Ishikawa (cell line): Measurements from ENCODE around the gene CMPK1.

Source experiments
- EP300 ChIP-seq: IDR thresholded peaks from 2 replicates; pipeline ENCODE4 v1.6.1; 2012; ENCODE audit warnings: borderline replicate concordance
- FOXM1 ChIP-seq: IDR thresholded peaks from 2 replicates; pipeline ENCODE4 v1.6.1; 2012; ENCODE audit warnings: low read depth, borderline replicate concordance
- MAX ChIP-seq: IDR thresholded peaks from 2 replicates; pipeline ENCODE4 v1.6.1; 2012
- NFIC ChIP-seq: IDR thresholded peaks from 2 replicates; pipeline ENCODE4 v1.6.1; 2012
- TCF12 ChIP-seq: IDR thresholded peaks from 2 replicates; pipeline ENCODE4 v1.6.1; 2012; ENCODE audit warnings: low read depth
- TEAD4 ChIP-seq: IDR thresholded peaks from 2 replicates; pipeline ENCODE4 v1.6.1; 2012
- YY1 ChIP-seq: IDR thresholded peaks from 2 replicates; pipeline ENCODE4 v1.6.1; 2012; ENCODE audit warnings: low read depth

GRCh38 chr1:47412437-47412836, 78.8 kb downstream of the CMPK1 start:
- TF ChIP-seq MAX: no peak
- no peak for TF ChIP-seq EP300
- no peak for TF ChIP-seq TEAD4
- no peak for TF ChIP-seq TCF12
- TF ChIP-seq NFIC: no peak
- no peak for TF ChIP-seq FOXM1
- TF ChIP-seq YY1: no peak
